ENCODE measurements around the gene PDYN.

PDYN gene

DNA sequence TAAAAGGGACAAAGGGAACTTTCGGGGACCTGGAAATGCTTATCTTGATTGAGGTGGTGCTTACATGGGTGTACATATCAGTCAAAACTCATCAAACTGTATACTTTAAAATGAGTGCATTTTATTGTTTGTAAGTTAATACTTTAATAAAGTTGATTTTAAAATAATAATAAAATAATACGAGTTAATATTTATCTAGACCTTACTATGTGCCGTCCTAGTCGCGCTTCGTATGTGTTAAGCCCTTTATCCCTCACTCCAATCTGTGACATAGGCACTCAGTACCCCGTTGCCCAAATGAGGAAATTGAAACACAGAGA, 47.5 kb downstream of the PDYN start:
- no peak for DNase-seq
- TF ChIP-seq, protein P1, sequence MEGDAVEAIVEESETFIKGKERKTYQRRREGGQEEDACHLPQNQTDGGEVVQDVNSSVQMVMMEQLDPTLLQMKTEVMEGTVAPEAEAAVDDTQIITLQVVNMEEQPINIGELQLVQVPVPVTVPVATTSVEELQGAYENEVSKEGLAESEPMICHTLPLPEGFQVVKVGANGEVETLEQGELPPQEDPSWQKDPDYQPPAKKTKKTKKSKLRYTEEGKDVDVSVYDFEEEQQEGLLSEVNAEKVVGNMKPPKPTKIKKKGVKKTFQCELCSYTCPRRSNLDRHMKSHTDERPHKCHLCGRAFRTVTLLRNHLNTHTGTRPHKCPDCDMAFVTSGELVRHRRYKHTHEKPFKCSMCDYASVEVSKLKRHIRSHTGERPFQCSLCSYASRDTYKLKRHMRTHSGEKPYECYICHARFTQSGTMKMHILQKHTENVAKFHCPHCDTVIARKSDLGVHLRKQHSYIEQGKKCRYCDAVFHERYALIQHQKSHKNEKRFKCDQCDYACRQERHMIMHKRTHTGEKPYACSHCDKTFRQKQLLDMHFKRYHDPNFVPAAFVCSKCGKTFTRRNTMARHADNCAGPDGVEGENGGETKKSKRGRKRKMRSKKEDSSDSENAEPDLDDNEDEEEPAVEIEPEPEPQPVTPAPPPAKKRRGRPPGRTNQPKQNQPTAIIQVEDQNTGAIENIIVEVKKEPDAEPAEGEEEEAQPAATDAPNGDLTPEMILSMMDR (IDR thresholded peaks at IDR 0.05): no peak
- H3K4me1 Mint-ChIP-seq: peaks cover 59% of the 10 kb centered on the region
- no peaks in the 10 kb centered on the region for H3K9me3 Mint-ChIP-seq
- peak overlapping the region; percentile 77 for H3K4me3 Mint-ChIP-seq
- no peak overlapping the region for H3K27ac Mint-ChIP-seq
- H3K27me3 Mint-ChIP-seq (ENCODE audit: low read depth, poor library complexity): peaks cover 36% of the 10 kb centered on the region
- H3K36me3 Mint-ChIP-seq (ENCODE audit: low read depth): no peaks in the 10 kb centered on the region

DNA sequence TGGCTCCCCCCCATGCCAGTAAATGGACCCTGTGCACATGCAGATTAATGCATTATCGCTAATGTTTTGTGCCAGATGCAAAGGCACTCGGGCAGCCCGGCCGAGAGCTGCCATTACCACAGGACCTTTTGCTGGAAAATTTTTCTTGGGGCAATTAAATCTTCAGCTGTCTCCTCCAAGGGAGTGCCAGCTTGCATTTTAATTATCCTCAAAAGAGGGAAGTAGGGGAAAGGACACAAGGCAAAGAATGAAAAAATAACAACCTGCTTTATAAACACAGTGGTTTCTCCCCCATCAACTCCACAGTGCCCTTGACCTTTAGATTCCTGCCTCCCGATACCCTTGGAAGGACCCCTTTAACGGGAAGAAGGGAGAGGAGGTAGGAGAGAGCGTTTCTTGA, 48.2 kb downstream of the PDYN start:
- DNase-seq: no peak
- H3K9me3 Mint-ChIP-seq: no peaks in the 10 kb centered on the region
- H3K4me1 Mint-ChIP-seq: peaks cover 51% of the 10 kb centered on the region
- H3K36me3 Mint-ChIP-seq (ENCODE audit: low read depth): no peaks in the 10 kb centered on the region
- no peak overlapping the region for H3K4me3 Mint-ChIP-seq
- H3K27ac Mint-ChIP-seq: no peak overlapping the region
- peaks cover 36% of the 10 kb centered on the region for H3K27me3 Mint-ChIP-seq (ENCODE audit: low read depth, poor library complexity)
- TF ChIP-seq, protein P1 (IDR thresholded peaks at IDR 0.05): no peak

DNA sequence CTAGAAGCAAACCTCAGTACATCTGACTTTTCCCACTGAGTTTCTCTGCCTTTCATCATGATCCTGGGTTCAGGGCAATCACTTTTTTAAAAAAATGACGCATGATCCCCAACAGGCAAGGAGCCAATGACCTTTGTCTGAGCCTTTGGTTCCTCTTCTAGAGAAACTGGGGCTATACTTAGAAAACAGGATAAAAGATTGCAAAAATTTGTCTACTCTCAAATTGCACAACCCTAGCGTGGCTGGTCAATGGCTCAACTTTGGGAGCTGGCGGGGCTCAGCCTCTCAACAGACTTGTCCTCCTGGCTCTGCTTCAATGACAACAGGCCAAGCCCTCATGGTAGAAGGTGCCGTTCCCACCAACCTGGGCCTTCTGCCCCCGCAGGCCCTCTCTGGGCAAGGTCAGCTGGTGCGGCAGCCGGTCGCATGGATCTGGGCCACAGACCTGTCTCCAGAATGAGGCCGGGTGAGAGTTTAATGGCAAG, 48.7 kb downstream of the PDYN start:
- Mint-ChIP-seq H3K27ac (no peak overlapping the region), H3K27me3 (ENCODE audit: low read depth, poor library complexity) (peaks cover 38% of the 10 kb centered on the region)
- DNase-seq: no peak

DNA sequence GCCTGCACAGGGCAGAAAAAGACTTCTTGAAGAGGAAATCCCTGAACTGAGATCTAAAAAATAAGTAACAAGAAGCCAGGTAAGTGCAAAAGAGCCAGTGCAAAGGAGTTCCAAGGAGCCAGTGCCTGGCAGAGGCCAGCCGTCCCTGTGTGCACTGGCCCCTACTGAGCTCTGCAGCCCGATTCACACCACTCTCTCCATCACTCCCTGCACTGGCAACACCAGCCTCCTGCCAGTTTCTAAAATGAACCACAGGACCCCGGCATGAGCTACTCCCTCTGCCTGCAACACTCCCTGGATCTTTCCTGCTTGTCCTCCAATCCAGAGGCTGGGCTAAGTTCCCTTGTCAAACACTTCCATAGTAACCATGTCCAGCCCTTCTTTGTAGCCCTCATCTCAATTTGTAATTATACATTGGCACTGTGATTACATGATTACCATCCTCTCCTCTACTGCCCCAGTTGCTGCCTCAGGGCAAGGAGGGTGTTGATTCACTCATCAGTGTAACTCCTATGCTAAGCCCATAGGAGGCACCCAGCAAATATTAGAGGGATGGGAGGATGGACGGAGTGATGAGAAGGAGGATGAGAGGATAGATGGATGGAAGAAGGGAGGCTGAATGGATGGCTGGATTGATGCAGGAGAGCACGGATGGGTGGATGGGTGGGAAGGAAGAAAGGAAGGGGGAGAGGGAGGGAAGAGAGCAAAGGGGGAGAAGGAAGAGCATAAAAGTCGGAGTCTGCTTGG, 49.3 kb downstream of the PDYN start:
- Mint-ChIP-seq H3K9me3 (no peaks in the 10 kb centered on the region), H3K4me3 (no peak overlapping the region), H3K27me3 (ENCODE audit: low read depth, poor library complexity) (peaks cover 39% of the 10 kb centered on the region), H3K27ac (no peak overlapping the region), H3K4me1 (peaks cover 40% of the 10 kb centered on the region), H3K36me3 (ENCODE audit: low read depth) (no peaks in the 10 kb centered on the region)
- TF ChIP-seq, protein P1 (IDR thresholded peaks at IDR 0.05): no peak
- no peak for DNase-seq

More for the DNA sequence above, 48.7 kb downstream of the PDYN start:
- TF ChIP-seq, protein P1 (IDR thresholded peaks at IDR 0.05): no peak
- Mint-ChIP-seq H3K36me3 (ENCODE audit: low read depth) (no peaks in the 10 kb centered on the region), H3K4me3 (no peak overlapping the region), H3K4me1 (peaks cover 47% of the 10 kb centered on the region), H3K9me3 (no peaks in the 10 kb centered on the region)

DNA sequence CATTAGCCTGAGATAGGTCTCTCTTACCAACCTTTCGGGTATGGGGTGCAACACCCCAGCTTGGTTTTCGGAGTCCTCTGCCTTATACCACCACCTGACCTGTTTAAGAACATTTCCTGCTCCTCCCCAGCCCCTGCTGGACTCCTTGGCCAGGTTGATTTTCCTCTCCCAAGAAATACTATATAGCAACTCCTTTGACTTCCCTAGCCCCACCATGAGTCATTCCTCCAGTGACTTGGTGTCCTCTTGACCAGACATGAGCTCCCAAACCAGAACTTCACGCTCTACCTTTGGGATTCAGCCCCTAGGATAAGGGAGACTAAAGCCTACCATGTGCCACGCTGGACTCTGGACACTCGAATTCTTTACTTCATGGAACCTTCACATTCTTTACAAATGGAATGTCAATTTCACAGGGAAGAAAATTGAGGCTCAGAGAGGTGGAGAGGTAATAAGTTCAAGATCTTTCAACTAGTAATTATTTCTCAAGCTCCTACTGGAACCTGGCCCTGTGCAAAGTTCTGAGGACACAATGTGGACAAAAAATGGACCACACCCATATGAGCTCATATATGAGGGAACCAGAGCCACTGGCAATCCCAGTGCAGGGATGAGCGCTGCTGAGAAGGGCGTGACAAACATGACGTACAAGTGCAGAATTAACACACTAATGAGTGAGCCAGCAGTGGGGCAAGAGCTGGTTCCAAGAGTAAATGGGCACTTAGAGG, 50.4 kb downstream of the PDYN start:
- H3K27me3 Mint-ChIP-seq (ENCODE audit: low read depth, poor library complexity): peaks cover 35% of the 10 kb centered on the region
- H3K4me1 Mint-ChIP-seq: peaks cover 38% of the 10 kb centered on the region
- H3K27ac Mint-ChIP-seq: no peak overlapping the region
- TF ChIP-seq, protein P1 (IDR thresholded peaks at IDR 0.05): no peak
- no peak overlapping the region for H3K4me3 Mint-ChIP-seq
- H3K36me3 Mint-ChIP-seq (ENCODE audit: low read depth): peaks cover under 1% of the 10 kb centered on the region
- H3K9me3 Mint-ChIP-seq: no peaks in the 10 kb centered on the region
- no peak for DNase-seq
